OCI-LY3 (cell line): ENCODE data around the gene DKK3.

ENCODE experiments used
- EZH2phosphoT487 ChIP-seq: fragments of 200-600 bp; shearing (Covaris generic); IDR thresholded peaks from 2 replicates; pipeline ENCODE4 v1.6.1; 2018; ENCODE audit warnings: antibody characterized with exemption, mixed run types, low read depth
- TF ChIP-seq, protein P1 (sequence below): fragments of 200-600, 300-600 bp; sonication (generic); IDR thresholded peaks from 2 replicates; pipeline ENCODE4 v1.5.1; 2014; ENCODE audit warnings: antibody characterized with exemption, low read length, low read depth

DNA sequence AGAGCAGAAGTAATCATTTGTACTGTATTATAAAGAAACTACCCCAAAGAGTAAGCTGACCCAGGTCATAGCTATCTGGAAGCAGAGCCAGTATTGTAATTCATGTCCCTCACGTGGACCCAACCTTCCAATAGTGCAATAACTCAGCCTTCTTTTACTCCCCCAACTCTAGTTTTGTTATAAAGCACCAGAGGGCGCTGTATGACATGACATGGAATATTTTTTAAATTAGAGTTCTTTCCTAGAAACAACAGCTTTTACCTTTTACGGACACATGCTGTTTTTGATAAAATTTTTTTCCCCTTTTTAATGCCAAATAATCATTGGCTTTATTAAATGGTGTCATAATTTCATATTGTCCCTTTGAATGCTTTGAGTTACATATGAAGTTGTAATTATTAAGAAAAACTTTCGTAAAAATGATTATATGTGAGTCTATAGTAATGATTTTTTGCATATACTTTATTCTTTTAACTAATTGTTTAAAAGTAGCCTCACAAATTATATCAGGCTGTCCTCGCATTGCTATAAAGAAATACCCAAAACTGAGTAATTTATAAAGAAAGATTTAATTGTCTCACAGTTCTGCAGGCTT lies 76.9 kb downstream of the DKK3 start:
- TF ChIP-seq, protein P1, sequence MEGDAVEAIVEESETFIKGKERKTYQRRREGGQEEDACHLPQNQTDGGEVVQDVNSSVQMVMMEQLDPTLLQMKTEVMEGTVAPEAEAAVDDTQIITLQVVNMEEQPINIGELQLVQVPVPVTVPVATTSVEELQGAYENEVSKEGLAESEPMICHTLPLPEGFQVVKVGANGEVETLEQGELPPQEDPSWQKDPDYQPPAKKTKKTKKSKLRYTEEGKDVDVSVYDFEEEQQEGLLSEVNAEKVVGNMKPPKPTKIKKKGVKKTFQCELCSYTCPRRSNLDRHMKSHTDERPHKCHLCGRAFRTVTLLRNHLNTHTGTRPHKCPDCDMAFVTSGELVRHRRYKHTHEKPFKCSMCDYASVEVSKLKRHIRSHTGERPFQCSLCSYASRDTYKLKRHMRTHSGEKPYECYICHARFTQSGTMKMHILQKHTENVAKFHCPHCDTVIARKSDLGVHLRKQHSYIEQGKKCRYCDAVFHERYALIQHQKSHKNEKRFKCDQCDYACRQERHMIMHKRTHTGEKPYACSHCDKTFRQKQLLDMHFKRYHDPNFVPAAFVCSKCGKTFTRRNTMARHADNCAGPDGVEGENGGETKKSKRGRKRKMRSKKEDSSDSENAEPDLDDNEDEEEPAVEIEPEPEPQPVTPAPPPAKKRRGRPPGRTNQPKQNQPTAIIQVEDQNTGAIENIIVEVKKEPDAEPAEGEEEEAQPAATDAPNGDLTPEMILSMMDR: peak; percentile 65
- TF ChIP-seq EZH2phosphoT487: no peak
